Peyer's patch (tissue), 4 donors: ENCODE measurements around the gene BMP6.

Source experiments
- POLR2A ChIP-seq, 2 donors: fragments of 450-650 bp; IDR thresholded peaks; one replicate each; pipeline ENCODE4 v1.5.1; 2017; ENCODE audit warnings: antibody characterized with exemption in 2 of 2, mild to moderate bottlenecking in 2 of 2, moderate library complexity in 2 of 2
- TF ChIP-seq, protein P1 (sequence below), 6 experiments: fragments of 450-650 bp in 4 of 6; fragments of 200-600 bp in 2 of 6; sonication (generic) in 1 of 6; IDR thresholded peaks; one replicate each; pipeline ENCODE4 v1.5.1; 2017 to 2019; ENCODE audit warnings: antibody characterized with exemption in 6 of 6, mild to moderate bottlenecking in 3 of 6, moderate library complexity in 1 of 6

DNA sequence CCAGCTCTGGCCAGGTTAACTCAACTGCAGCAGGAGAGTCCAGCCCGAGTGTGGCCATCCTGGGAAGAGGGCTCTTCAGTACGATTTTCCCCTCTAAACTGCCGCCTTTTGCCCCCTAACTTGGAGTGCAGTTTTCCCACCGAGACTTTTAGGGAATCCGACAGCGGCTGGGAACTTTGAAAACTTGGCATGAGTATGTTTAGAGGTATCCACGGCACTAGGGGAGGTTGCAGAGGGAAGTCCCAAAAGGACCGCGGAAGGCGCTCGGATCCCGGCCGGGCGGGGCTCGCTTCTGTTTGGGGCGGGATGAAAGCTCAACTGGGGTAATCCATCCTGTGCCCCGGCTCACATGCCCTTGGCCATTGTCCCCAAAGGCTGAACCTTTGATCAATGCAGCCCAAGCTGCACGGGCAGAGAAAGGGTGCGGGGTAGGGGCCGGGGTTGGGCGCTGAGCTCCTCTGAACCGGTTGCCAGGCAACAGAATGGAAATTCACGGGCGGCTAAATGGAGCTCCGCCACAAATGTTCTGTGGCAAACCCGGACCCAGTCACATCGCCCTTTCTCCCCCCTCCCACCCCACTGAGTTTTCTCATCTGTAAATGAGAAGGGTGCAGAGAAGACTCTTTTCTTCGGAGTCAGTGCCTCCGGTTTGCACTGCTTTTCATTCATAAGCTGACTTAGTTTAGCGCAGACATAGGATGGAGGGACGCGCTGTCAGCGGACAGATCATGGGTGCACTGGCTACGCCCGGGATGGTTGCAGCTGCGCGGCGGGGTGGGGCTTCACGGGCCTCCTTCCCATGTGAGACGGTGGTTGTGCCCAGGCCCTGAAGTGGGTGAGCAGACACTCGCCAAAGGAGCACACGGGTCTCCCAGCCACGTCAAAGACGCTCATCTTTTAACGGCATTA is 2.3 kb downstream of the BMP6 start:
- TF ChIP-seq, protein P1, sequence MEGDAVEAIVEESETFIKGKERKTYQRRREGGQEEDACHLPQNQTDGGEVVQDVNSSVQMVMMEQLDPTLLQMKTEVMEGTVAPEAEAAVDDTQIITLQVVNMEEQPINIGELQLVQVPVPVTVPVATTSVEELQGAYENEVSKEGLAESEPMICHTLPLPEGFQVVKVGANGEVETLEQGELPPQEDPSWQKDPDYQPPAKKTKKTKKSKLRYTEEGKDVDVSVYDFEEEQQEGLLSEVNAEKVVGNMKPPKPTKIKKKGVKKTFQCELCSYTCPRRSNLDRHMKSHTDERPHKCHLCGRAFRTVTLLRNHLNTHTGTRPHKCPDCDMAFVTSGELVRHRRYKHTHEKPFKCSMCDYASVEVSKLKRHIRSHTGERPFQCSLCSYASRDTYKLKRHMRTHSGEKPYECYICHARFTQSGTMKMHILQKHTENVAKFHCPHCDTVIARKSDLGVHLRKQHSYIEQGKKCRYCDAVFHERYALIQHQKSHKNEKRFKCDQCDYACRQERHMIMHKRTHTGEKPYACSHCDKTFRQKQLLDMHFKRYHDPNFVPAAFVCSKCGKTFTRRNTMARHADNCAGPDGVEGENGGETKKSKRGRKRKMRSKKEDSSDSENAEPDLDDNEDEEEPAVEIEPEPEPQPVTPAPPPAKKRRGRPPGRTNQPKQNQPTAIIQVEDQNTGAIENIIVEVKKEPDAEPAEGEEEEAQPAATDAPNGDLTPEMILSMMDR (IDR thresholded peaks at IDR 0.05) = no peak
- TF ChIP-seq POLR2A (IDR thresholded peaks at IDR 0.05) = no peak
